OCI-LY1 (cell line): ENCODE measurements around the gene WSCD2.

ENCODE experiments used
- H2AFZ ChIP-seq: fragments of 200-600 bp; sonication (generic), shearing (Covaris generic); 2 replicates; pipeline ENCODE4 v1.6.0; 2014; ENCODE audit warnings: antibody characterized with exemption, mild to moderate bottlenecking, low read length
- H3F3A ChIP-seq: fragments of 200-600 bp; sonication (generic), shearing (Covaris generic); 2 replicates; pipeline ENCODE4 v1.6.0; 2014; ENCODE audit warnings: mild to moderate bottlenecking, antibody characterized with exemption, low read length, moderate library complexity; ENCODE audit not compliant: insufficient read depth
- H3K27ac ChIP-seq: fragments of 200-600 bp; sonication (generic); 2 replicates; pipeline ENCODE4 v1.5.1; 2014; ENCODE audit warnings: low read length, mixed run types, mild to moderate bottlenecking, low read depth; ENCODE audit not compliant: poor library complexity, severe bottlenecking
- H3K27me3 ChIP-seq: fragments of 200-600 bp; sonication (generic); 2 replicates; pipeline ENCODE4 v1.6.0; 2014; ENCODE audit warnings: antibody characterized with exemption, mild to moderate bottlenecking, low read length, moderate library complexity; ENCODE audit not compliant: insufficient read depth
- H3K36me3 ChIP-seq: fragments of 200-600 bp; sonication (generic); 2 replicates; pipeline ENCODE4 v1.6.1; 2014; ENCODE audit warnings: mild to moderate bottlenecking, antibody characterized with exemption, low read length, moderate library complexity, mixed read lengths; ENCODE audit not compliant: insufficient read depth
- H3K4me1 ChIP-seq: fragments of 200-600 bp; sonication (generic); 2 replicates; pipeline ENCODE4 v1.5.1; 2014; ENCODE audit warnings: mild to moderate bottlenecking, low read length, moderate library complexity; ENCODE audit not compliant: insufficient read depth, severe bottlenecking
- H3K4me2 ChIP-seq: fragments of 200-600 bp; sonication (generic), shearing (Covaris generic); 2 replicates; pipeline ENCODE4 v1.6.1; 2014; ENCODE audit warnings: low read length
- H3K4me3 ChIP-seq: fragments of 200-600 bp; sonication (generic); 2 replicates; pipeline ENCODE4 v1.5.1; 2014; ENCODE audit warnings: low read length, low read depth, mild to moderate bottlenecking, mixed read lengths; ENCODE audit not compliant: poor library complexity, severe bottlenecking
- H3K79me2 ChIP-seq: fragments of 200-600 bp; shearing (Covaris generic); 2 replicates; pipeline ENCODE4 v1.6.1; 2016; ENCODE audit warnings: mixed run types, low read length, mixed read lengths; ENCODE audit not compliant: insufficient read depth
- H3K9ac ChIP-seq: fragments of 200-600 bp; sonication (generic), shearing (Covaris generic); 2 replicates; pipeline ENCODE4 v1.6.1; 2014; ENCODE audit warnings: mild to moderate bottlenecking, low read length, mixed read lengths
- H3K9me2 ChIP-seq: fragments of 200-600 bp; sonication (generic), shearing (Covaris generic); 2 replicates; pipeline ENCODE4 v1.6.1; 2014; ENCODE audit warnings: low read depth, mild to moderate bottlenecking, low read length, mixed read lengths
- H3K9me3 ChIP-seq: fragments of 200-600 bp; shearing (Covaris generic); 2 replicates; pipeline ENCODE4 v1.6.1; 2014; ENCODE audit warnings: low read length, mixed read lengths
- H4K20me1 ChIP-seq: fragments of 200-600 bp; sonication (generic), shearing (Covaris generic); 2 replicates; pipeline ENCODE4 v1.6.0; 2016; ENCODE audit warnings: mild to moderate bottlenecking, low read length; ENCODE audit not compliant: insufficient read depth
- EZH2 ChIP-seq: fragments of 200-600 bp; sonication (generic), shearing (Covaris generic); IDR thresholded peaks from 2 replicates; pipeline ENCODE4 v1.8.0; 2017; ENCODE audit warnings: borderline replicate concordance, mixed run types, mild to moderate bottlenecking, antibody characterized with exemption, low read length, moderate library complexity, mixed read lengths
- TF ChIP-seq, protein P1 (sequence below): fragments of 200-600 bp; sonication (generic), shearing (Covaris generic); IDR thresholded peaks from 2 replicates; pipeline ENCODE4 v1.5.1; 2017; ENCODE audit warnings: mild to moderate bottlenecking, antibody characterized with exemption, low read length, moderate library complexity, mixed read lengths

WSCD2 gene

DNA sequence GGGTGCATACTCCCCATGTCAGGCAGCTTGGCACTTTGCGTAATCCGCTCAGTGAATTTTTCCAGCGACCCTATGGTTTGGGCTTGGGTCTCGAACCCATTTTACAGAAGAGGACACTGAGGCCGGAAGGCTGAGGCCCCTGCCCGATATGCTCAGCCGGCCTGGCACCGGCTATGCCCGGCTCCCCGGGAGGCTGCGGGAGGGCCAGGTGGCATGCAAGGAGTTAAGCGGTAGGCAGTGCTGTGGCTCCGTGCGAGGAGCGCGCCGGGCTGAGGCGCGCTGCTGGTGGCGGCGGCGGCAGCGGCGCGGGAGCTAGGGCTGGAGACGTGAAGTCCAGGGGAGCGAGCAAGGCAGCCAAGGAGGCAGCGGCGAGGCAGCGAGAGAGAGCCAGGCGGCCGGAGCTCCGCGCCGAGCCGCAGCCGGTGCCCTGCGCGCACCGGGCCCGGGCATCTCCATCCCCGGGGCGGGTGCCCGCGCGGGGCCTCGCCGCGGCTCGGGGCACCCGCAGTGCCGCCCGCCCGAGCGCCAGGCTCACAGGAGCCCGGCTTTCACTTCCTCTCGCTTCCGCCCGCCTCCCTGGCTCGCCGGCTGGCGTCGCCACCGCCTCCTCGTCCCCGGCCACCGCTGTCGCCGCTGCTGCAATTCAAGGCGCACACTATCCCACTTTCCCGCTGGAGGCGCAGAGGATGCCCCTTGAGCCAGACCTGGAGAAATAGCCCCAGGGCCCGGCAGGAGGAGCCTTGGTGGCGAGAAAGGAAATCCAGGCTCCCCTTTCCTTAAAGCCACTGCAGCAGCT lies at the start of gene WSCD2:
TSS of gene WSCD2 (plus strand) at position 272 of the 796 bp plus-strand sequence. CDS start 66,545 bp downstream, outside the sequence.
- no peaks in the 10 kb centered on the region for H4K20me1 ChIP-seq
- no peaks in the 10 kb centered on the region for H3K27me3 ChIP-seq
- H3K4me2 ChIP-seq = no peak within 1 kb of the TSS
- no peaks in the 10 kb centered on the region for H3K36me3 ChIP-seq
- no peaks in the 10 kb centered on the region for H3K9me3 ChIP-seq
- no peak within 1 kb of the TSS for H3K27ac ChIP-seq
- H3K79me2 ChIP-seq = no peaks in the 10 kb centered on the region
- H3K4me1 ChIP-seq = no peaks in the 10 kb centered on the region
- H3K9me2 ChIP-seq = no peaks in the 10 kb centered on the region
- no peak within 1 kb of the TSS for H3K4me3 ChIP-seq
- TF ChIP-seq EZH2 = no peak
- TF ChIP-seq, protein P1, sequence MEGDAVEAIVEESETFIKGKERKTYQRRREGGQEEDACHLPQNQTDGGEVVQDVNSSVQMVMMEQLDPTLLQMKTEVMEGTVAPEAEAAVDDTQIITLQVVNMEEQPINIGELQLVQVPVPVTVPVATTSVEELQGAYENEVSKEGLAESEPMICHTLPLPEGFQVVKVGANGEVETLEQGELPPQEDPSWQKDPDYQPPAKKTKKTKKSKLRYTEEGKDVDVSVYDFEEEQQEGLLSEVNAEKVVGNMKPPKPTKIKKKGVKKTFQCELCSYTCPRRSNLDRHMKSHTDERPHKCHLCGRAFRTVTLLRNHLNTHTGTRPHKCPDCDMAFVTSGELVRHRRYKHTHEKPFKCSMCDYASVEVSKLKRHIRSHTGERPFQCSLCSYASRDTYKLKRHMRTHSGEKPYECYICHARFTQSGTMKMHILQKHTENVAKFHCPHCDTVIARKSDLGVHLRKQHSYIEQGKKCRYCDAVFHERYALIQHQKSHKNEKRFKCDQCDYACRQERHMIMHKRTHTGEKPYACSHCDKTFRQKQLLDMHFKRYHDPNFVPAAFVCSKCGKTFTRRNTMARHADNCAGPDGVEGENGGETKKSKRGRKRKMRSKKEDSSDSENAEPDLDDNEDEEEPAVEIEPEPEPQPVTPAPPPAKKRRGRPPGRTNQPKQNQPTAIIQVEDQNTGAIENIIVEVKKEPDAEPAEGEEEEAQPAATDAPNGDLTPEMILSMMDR = no peak
- H3K9ac ChIP-seq = no peak within 1 kb of the TSS
- H3F3A ChIP-seq = no peaks in the 10 kb centered on the region
- H2AFZ ChIP-seq = no peak within 1 kb of the TSS

DNA sequence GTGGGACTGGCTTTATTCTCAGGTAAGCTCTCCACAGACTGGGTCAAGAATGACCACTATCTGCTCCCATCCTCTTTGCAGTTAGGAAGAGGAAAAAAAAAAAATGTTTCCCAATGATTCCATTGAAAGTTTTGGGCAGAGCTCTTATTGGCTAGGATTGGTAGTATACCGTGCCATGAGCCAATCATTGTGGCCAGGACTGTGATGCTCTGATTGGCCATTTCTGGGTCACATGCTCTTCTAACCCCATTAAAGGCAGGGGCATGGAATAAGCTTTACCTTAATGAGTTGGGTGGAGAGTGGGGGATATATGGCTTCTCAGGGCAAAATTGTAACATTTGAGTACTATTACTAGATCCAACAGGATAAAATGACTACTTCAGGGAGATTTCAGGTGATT lies 49.4 kb upstream of the WSCD2 start:
- Histone ChIP-seq H2AFZ (no peak overlapping the region), H3K79me2 (no peaks in the 10 kb centered on the region), H3K4me1 (no peaks in the 10 kb centered on the region), H3K9me3 (no peaks in the 10 kb centered on the region), H3K4me2 (no peak overlapping the region), H3K36me3 (no peaks in the 10 kb centered on the region), H4K20me1 (no peaks in the 10 kb centered on the region), H3K27ac (no peak overlapping the region), H3K4me3 (no peak overlapping the region), H3K9me2 (no peaks in the 10 kb centered on the region), H3F3A (no peaks in the 10 kb centered on the region), H3K27me3 (no peaks in the 10 kb centered on the region), H3K9ac (no peak overlapping the region)
- no peak for TF ChIP-seq EZH2
- TF ChIP-seq, protein P1 = no peak

DNA sequence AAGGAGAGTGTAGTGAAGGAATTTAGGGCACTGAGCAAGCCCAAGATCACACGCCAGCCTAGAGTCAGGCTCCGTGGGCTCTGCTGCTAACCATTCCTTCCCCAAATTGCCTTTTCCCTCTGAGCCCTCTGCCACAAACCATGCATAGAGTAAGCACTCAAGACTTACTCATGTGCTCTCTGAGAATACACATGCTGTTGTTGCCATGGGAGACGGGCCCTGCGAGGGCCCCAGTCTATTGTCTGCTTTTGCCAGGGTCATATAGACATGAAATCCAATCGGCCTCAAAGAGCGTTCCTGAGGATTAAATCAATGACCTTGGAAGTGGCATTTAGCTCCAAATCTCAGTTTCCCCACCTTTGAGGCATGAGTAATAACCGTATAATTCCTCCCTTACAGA lies 48.7 kb upstream of the WSCD2 start:
- no peaks in the 10 kb centered on the region for H3K27me3 ChIP-seq
- no peaks in the 10 kb centered on the region for H4K20me1 ChIP-seq
- no peak for TF ChIP-seq EZH2
- TF ChIP-seq, protein P1 = no peak
- H3K9me3 ChIP-seq = no peaks in the 10 kb centered on the region
- no peak overlapping the region for H3K4me3 ChIP-seq
- H3K4me1 ChIP-seq = no peaks in the 10 kb centered on the region
- no peaks in the 10 kb centered on the region for H3K79me2 ChIP-seq
- H3K9me2 ChIP-seq = no peaks in the 10 kb centered on the region
- H3K9ac ChIP-seq = no peak overlapping the region
- H3K27ac ChIP-seq = no peak overlapping the region
- no peaks in the 10 kb centered on the region for H3K36me3 ChIP-seq
- H2AFZ ChIP-seq = no peak overlapping the region
- no peaks in the 10 kb centered on the region for H3F3A ChIP-seq
- H3K4me2 ChIP-seq = no peak overlapping the region
